ENCODE data around the gene PPIF.

PPIF gene

GRCh38 chr10:79306644-79307220, 40.5 kb upstream of the PPIF start:
- CTCF ChIA-PET = no interaction called here
- no peak for TF ChIP-seq KLF9 (tag by site-specific recombination; IDR thresholded peaks at IDR 0.05; ENCODE audit: low read depth)
- no peak for TF ChIP-seq ZSCAN30 (tag by site-specific recombination; IDR thresholded peaks at IDR 0.05)
- TF ChIP-seq ZNF391 (tag by site-specific recombination; IDR thresholded peaks at IDR 0.05; ENCODE audit: borderline replicate concordance, low read depth) = no peak
- no peak for TF ChIP-seq ZNF169 (tag by site-specific recombination; IDR thresholded peaks at IDR 0.05)
- TF ChIP-seq, protein P1, sequence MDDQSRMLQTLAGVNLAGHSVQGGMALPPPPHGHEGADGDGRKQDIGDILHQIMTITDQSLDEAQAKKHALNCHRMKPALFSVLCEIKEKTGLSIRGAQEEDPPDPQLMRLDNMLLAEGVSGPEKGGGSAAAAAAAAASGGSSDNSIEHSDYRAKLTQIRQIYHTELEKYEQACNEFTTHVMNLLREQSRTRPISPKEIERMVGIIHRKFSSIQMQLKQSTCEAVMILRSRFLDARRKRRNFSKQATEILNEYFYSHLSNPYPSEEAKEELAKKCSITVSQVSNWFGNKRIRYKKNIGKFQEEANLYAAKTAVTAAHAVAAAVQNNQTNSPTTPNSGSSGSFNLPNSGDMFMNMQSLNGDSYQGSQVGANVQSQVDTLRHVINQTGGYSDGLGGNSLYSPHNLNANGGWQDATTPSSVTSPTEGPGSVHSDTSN (CRISPR knock-in tag; IDR thresholded peaks at IDR 0.05) = no peak
- TF ChIP-seq TSHZ1 (tag by site-specific recombination; IDR thresholded peaks at IDR 0.05; ENCODE audit: borderline replicate concordance) = no peak
- TF ChIP-seq ZNF23 (tag by site-specific recombination; IDR thresholded peaks at IDR 0.05; ENCODE audit: borderline replicate concordance) = no peak
- TF ChIP-seq ZNF266 (tag by site-specific recombination; IDR thresholded peaks at IDR 0.05; ENCODE audit: low read depth) = no peak
- no peak for TF ChIP-seq ZNF433 (tag by site-specific recombination; IDR thresholded peaks at IDR 0.05; ENCODE audit: low read depth)
- TF ChIP-seq ZNF701 (tag by site-specific recombination; IDR thresholded peaks at IDR 0.05) = no peak
- TF ChIP-seq SP3 (tag by site-specific recombination; IDR thresholded peaks at IDR 0.05) = no peak
- no peak for TF ChIP-seq ZNF639 (tag by site-specific recombination; IDR thresholded peaks at IDR 0.05)
- TF ChIP-seq ZNF202 (tag by site-specific recombination; IDR thresholded peaks at IDR 0.05; ENCODE audit: borderline replicate concordance) = no peak
- TF ChIP-seq, protein P2, sequence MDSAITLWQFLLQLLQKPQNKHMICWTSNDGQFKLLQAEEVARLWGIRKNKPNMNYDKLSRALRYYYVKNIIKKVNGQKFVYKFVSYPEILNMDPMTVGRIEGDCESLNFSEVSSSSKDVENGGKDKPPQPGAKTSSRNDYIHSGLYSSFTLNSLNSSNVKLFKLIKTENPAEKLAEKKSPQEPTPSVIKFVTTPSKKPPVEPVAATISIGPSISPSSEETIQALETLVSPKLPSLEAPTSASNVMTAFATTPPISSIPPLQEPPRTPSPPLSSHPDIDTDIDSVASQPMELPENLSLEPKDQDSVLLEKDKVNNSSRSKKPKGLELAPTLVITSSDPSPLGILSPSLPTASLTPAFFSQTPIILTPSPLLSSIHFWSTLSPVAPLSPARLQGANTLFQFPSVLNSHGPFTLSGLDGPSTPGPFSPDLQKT (IDR thresholded peaks at IDR 0.05; ENCODE audit: borderline replicate concordance, low read depth, low read length) = no peak
- TF ChIP-seq ZNF518A (tag by site-specific recombination; conservative IDR thresholded peaks at IDR 0.05; ENCODE audit: low read depth) = no peak
- TF ChIP-seq ZSCAN16 (tag by site-specific recombination; IDR thresholded peaks at IDR 0.05) = no peak
- Histone ChIP-seq H3K4me3 (ENCODE audit: low read depth, low read length) (no peak overlapping the region), H3K9me3 (ENCODE audit: control insufficient read depth, insufficient read depth, low read depth, low read length) (no peaks in the 10 kb centered on the region), H3K36me3 (ENCODE audit: control insufficient read depth in 2 of 2, insufficient read depth in 1 of 2, low read length in 2 of 2) (peaks cover 0 to 72% of the 10 kb centered on the region in 2 experiments; a peak in 2 of 3 replicates), H3K27ac (ENCODE audit: extremely low read depth, low read depth, low read length) (no peak overlapping the region), H3K4me1 (ENCODE audit: control insufficient read depth, insufficient read depth, low read length) (no peaks in the 10 kb centered on the region)
- POLR2A ChIA-PET = no interaction called here
